ENCODE results near the gene RNASEH1. TPM values are rescaled to one million over a fixed set of nuclear protein-coding genes. Genes with fewer than 3 reads are reported as not detected.

Gene RNASEH1
- total RNA-seq (2014; rRNA removed; shearing (Covaris generic); ENCODE audit: low replicate concordance): 26.0 and 71.0 TPM in 2 replicates

GRCh38 chr2:3558205-3559014, at the start of gene RNASEH1:
Gene RNASEH1 (minus strand): TSS chr2:3558333. CDS start chr2:3558260, 73 bp downstream.
- no peaks in the 10 kb centered on the region for H3K9me3 ChIP-seq
- H3K4me3 ChIP-seq: peak within 1 kb of the TSS; percentile 97
- DNase-seq: peak; percentile 98
- no peaks in the 10 kb centered on the region for H3K27me3 ChIP-seq
- H3K36me3 ChIP-seq: peaks cover 54% of the 10 kb centered on the region

GRCh38 chr2:3606370-3607201, 48.5 kb upstream of the RNASEH1 start:
- H3K4me3 ChIP-seq: no peak overlapping the region
- H3K36me3 ChIP-seq: peaks cover 3% of the 10 kb centered on the region; the same call in 1 of the 2 replicates
- DNase-seq: no peak
- H3K9me3 ChIP-seq: no peaks in the 10 kb centered on the region
- no peaks in the 10 kb centered on the region for H3K27me3 ChIP-seq

GRCh38 chr2:3606028-3606369, 47.9 kb upstream of the RNASEH1 start:
- no peaks in the 10 kb centered on the region for H3K9me3 ChIP-seq
- no peaks in the 10 kb centered on the region for H3K27me3 ChIP-seq
- DNase-seq: no peak
- H3K36me3 ChIP-seq: peaks cover 3% of the 10 kb centered on the region; the same call in 1 of the 2 replicates
- peak overlapping the region; percentile 41 for H3K4me3 ChIP-seq

GRCh38 chr2:3604991-3605961, 47.1 kb upstream of the RNASEH1 start:
- Histone ChIP-seq H3K27me3 (no peaks in the 10 kb centered on the region), H3K4me3 (peak overlapping the region; percentile 41)
- DNase-seq: peak; percentile 72

GRCh38 chr2:3604207-3604877, 46.2 kb upstream of the RNASEH1 start:
- Histone ChIP-seq H3K4me3 (no peak overlapping the region), H3K27me3 (no peaks in the 10 kb centered on the region), H3K36me3 (peaks cover 3% of the 10 kb centered on the region; the same call in 1 of the 2 replicates), H3K9me3 (no peaks in the 10 kb centered on the region)
- no peak for DNase-seq

More at GRCh38 chr2:3604991-3605961, 47.1 kb upstream of the RNASEH1 start:
- Histone ChIP-seq H3K9me3 (no peaks in the 10 kb centered on the region), H3K36me3 (peaks cover 3% of the 10 kb centered on the region; the same call in 1 of the 2 replicates)

GRCh38 chr2:3603536-3604206, 45.5 kb upstream of the RNASEH1 start:
- Histone ChIP-seq H3K36me3 (peaks cover 3% of the 10 kb centered on the region; the same call in 1 of the 2 replicates), H3K27me3 (no peaks in the 10 kb centered on the region), H3K9me3 (no peaks in the 10 kb centered on the region), H3K4me3 (no peak overlapping the region)
- DNase-seq: no peak

- Histone ChIP-seq H3K36me3 (peaks cover 3% of the 10 kb centered on the region; the same call in 1 of the 2 replicates), H3K27me3 (no peaks in the 10 kb centered on the region), H3K9me3 (no peaks in the 10 kb centered on the region), H3K4me3 (no peak overlapping the region)
- no peak for DNase-seq
These were observed 44.6 kb upstream of the RNASEH1 start for GRCh38 chr2:3602553-3603339.

GRCh38 chr2:3601561-3602271, 43.6 kb upstream of the RNASEH1 start:
- Histone ChIP-seq H3K4me3 (no peak overlapping the region), H3K36me3 (peaks cover 3% of the 10 kb centered on the region; the same call in 1 of the 2 replicates), H3K9me3 (no peaks in the 10 kb centered on the region), H3K27me3 (no peaks in the 10 kb centered on the region)
- DNase-seq: no peak

- no peaks in the 10 kb centered on the region for H3K9me3 ChIP-seq
- H3K36me3 ChIP-seq: no peaks in the 10 kb centered on the region
- no peak for DNase-seq
- H3K4me3 ChIP-seq: no peak overlapping the region
- no peaks in the 10 kb centered on the region for H3K27me3 ChIP-seq
These were observed 42.2 kb upstream of the RNASEH1 start for GRCh38 chr2:3600256-3600855.

- H3K4me3 ChIP-seq: no peak overlapping the region
- no peaks in the 10 kb centered on the region for H3K36me3 ChIP-seq
- no peak for DNase-seq
- no peaks in the 10 kb centered on the region for H3K9me3 ChIP-seq
- no peaks in the 10 kb centered on the region for H3K27me3 ChIP-seq
These were observed 41.0 kb upstream of the RNASEH1 start for GRCh38 chr2:3598912-3599854.

- H3K27me3 ChIP-seq: no peaks in the 10 kb centered on the region
- no peak overlapping the region for H3K4me3 ChIP-seq
- peaks cover 3% of the 10 kb centered on the region; the same call in 1 of the 2 replicates for H3K36me3 ChIP-seq
- DNase-seq: no peak
- H3K9me3 ChIP-seq: no peaks in the 10 kb centered on the region
These were observed 40.2 kb upstream of the RNASEH1 start for GRCh38 chr2:3598197-3598910.

GRCh38 chr2:3597567-3597966, 39.4 kb upstream of the RNASEH1 start:
- Histone ChIP-seq H3K27me3 (no peaks in the 10 kb centered on the region), H3K4me3 (no peak overlapping the region), H3K9me3 (no peaks in the 10 kb centered on the region), H3K36me3 (peaks cover 3% of the 10 kb centered on the region; the same call in 1 of the 2 replicates)
- no peak for DNase-seq

Measured in MG63 (cell line).